Mucosa of rectum (tissue), 2 donors: ENCODE results near the gene ZMYND11.
"Not testable (repeated sequence)": the region's sequence is repeated elsewhere in the genome, so short reads cannot be mapped to it uniquely, and the experiment has no call there.

ENCODE experiments used
- H3K27ac ChIP-seq, 2 donors: one replicate each; pipeline ENCODE4 v1.7.0; 2013; ENCODE audit warnings: inconsistent platforms in 2 of 2, low read depth in 2 of 2, low read length in 2 of 2
- H3K27me3 ChIP-seq, 2 donors: one replicate each; pipeline ENCODE4 v1.7.0; 2013; ENCODE audit warnings: low read length in 2 of 2; ENCODE audit not compliant: control insufficient read depth in 2 of 2, insufficient read depth in 2 of 2
- H3K36me3 ChIP-seq, 2 donors: one replicate each; pipeline ENCODE4 v1.7.0; 2013; ENCODE audit warnings: low read length in 2 of 2; ENCODE audit not compliant: control insufficient read depth in 2 of 2, insufficient read depth in 2 of 2
- H3K4me1 ChIP-seq, 2 donors: one replicate each; pipeline ENCODE4 v1.7.0; 2013; ENCODE audit warnings: low read length in 2 of 2, mild to moderate bottlenecking in 1 of 2; ENCODE audit not compliant: control insufficient read depth in 2 of 2, insufficient read depth in 2 of 2
- H3K4me3 ChIP-seq, 2 donors: one replicate each; pipeline ENCODE4 v1.7.0; 2013; ENCODE audit warnings: low read length in 2 of 2
- H3K9ac ChIP-seq, 2 donors: one replicate each; pipeline ENCODE4 v1.7.0; 2013; ENCODE audit warnings: low read length in 2 of 2, low read depth in 1 of 2, mild to moderate bottlenecking in 1 of 2
- H3K9me3 ChIP-seq, 2 donors: one replicate each; pipeline ENCODE4 v1.7.0; 2013; ENCODE audit warnings: low read length in 2 of 2; ENCODE audit not compliant: control insufficient read depth in 2 of 2
- donor health status: healthy.
- donor health status: Normal muscosa, but diverticular disease.

ZMYND11 gene

DNA sequence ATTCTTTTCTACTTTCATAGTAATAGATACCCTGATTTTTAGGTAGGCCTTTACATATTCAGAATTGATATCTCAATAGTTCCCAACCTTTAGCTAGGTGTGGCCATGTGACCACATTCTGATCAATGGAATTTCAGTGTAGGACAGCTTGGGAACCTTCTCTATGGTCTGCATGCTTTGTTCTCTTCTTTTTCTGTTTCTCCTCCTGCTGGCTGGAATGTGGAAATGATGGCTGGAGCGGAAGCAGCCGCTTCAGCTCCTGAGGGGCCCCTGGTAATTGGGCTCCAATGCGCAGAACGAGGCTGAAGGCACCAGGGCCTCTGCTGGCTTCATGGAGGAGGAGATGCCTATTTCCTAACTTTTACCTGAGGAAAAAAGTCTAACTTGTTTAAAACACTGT, 152.6 kb downstream of the ZMYND11 start:
- no peak overlapping the region for H3K27ac ChIP-seq
- H3K36me3 ChIP-seq: peaks cover 0 to 9% of the 10 kb centered on the region in 2 donors
- H3K4me1 ChIP-seq: no peaks in the 10 kb centered on the region
- H3K27me3 ChIP-seq: no peaks in the 10 kb centered on the region
- H3K9ac ChIP-seq: no peak overlapping the region
- H3K4me3 ChIP-seq: no peak overlapping the region
- H3K9me3 ChIP-seq: no peaks in the 10 kb centered on the region

DNA sequence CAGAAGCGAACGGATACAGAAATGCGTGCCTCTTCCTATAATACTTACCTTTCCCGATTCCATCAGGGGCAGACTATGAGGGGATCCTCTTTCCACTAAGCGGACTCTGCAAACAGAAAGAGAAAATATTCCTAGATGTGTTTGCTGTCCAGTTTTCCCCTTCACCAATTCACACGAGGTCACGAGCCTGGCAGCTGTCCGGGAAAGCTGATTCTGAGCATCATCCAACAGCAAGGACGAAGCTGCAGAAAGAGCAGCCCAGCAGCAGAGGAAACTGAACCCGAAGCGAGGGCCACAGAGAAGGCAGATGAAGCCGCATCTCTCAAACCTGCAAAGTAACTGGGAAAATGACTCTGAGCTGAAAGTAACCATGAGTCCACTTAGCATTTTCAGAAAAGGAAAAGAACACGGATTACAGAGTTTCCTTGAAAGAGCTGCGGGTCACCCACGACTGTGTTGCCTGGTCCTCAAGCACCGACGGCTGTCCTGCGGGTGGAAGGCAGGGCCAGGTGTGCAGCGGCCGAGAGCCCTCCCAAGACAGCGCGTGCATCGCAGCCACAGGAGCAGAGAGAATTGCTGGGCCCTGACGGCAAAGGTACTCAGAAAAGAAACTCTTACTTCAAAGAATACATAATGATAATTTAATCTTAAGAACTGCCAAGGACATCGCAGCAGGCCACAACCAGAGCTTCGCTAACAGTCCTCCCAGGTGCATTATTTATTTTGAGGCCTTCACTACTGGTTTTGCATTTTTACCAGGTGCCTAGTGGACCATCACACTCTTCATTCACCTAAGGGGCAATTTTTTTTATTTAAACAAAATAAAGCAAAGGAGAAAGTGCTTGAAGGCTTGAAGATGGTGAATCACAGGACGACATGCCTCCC, 153.3 kb downstream of the ZMYND11 start:
- H3K27me3 ChIP-seq: no peaks in the 10 kb centered on the region
- H3K36me3 ChIP-seq: peaks cover 0 to 7% of the 10 kb centered on the region in 2 donors
- no peak overlapping the region for H3K9ac ChIP-seq
- H3K4me1 ChIP-seq: no peaks in the 10 kb centered on the region
- no peak overlapping the region for H3K4me3 ChIP-seq
- no peaks in the 10 kb centered on the region for H3K9me3 ChIP-seq
- no peak overlapping the region for H3K27ac ChIP-seq

DNA sequence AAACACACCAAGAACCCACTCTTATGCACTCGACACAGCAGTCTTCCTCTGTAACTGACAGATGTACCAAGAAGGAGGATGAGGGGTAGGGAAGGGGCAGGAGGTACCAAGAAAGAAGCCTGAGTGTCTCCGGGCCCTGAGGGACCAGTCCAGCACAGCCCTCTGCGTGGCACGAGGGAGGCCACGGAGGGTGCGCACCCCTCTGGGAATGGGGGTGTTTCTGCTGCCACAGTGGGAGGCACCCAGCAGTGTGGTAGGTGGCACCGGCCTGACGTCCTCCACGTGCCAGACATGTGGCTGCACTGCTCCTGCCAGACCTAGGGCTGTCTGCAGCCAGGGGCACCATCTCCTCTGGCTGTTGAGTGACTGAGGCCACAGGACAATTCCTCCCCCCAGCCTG, 154.3 kb downstream of the ZMYND11 start:
- Histone ChIP-seq H3K36me3 (peaks cover 0 to 7% of the 10 kb centered on the region in 2 donors), H3K27me3 (no peaks in the 10 kb centered on the region), H3K9ac (no peak overlapping the region), H3K27ac (no peak overlapping the region), H3K4me1 (no peaks in the 10 kb centered on the region), H3K9me3 (no peaks in the 10 kb centered on the region), H3K4me3 (no peak overlapping the region)

DNA sequence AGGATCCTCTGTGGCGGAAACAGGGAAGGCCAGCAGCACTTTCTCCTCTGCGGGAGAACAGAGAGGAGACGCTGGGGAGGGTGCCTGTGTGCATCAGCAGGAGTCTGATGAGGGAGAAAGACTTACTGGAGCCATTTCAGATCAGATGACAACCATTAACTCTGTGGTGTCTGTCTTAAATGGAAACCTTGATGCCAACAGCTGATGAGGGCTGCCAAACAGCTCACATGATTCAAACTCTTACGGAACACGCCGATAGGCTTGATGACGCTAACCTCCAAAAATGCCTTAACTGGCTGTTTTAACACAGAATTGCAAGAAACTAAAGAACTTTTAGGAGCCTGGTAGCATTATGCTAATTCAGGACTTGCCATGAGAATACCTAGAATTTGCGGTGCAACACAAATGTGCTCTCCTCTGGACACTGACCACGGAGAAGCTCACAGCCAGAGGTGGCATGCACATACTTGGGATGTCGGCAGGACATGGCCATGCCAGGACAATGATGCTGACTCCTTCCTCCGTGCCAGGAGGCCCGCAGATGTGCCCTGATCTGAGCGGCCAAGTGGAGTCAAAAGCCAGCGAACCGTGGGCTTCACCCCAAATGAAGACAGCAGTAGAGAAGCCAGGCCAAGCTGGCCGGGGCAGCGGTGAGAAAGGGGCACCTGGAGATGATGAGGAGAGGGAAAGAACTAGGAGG, 154.9 kb downstream of the ZMYND11 start:
- no peak overlapping the region for H3K27ac ChIP-seq

DNA sequence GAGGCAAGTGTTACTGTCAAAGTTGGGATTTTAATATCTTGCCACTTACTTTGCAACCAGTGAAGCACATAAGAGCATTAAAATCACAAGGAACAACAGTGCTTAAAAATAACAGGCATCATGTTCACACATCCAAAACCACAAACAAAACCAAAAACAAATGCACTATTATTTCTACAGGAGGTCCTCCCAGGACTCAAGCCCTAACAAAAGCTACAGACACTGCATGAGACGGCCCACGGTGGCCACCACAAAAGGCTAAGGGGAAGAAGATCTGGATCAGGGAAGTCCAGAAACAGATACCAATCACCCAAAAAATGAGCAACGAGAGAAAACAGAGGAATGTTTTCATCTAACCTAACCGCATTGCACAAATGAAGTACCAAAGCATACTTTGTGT, 158.4 kb downstream of the ZMYND11 start:
- H3K27ac ChIP-seq: no peak overlapping the region
- H3K9me3 ChIP-seq: no peaks in the 10 kb centered on the region
- no peak overlapping the region for H3K4me3 ChIP-seq
- no peaks in the 10 kb centered on the region for H3K27me3 ChIP-seq
- no peaks in the 10 kb centered on the region for H3K4me1 ChIP-seq
- no peak overlapping the region for H3K9ac ChIP-seq
- H3K36me3 ChIP-seq: no peaks in the 10 kb centered on the region

More for the DNA sequence above, 154.9 kb downstream of the ZMYND11 start:
- H3K9me3 ChIP-seq: no peaks in the 10 kb centered on the region
- H3K4me1 ChIP-seq: no peaks in the 10 kb centered on the region
- H3K27me3 ChIP-seq: no peaks in the 10 kb centered on the region
- H3K36me3 ChIP-seq: peaks cover 0 to 7% of the 10 kb centered on the region in 2 donors
- H3K4me3 ChIP-seq: no peak overlapping the region
- no peak overlapping the region for H3K9ac ChIP-seq

DNA sequence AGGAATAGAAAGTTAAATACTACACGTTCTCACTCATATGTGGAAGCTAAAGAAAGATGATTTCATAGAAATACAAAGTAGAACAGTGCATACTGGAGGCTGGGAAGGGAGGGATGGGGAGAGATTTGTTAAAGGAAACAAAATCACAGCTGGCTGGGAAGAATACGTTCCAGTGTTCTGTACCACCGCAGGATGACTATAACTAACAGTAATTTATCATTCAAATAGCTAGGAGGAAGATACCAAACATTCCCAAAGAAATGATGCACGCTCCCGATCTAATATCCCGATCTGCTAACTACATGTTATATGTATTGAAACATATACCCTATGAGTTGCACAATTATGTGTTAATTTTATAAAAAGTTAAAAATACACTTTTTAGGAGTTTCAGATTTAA, 162.3 kb downstream of the ZMYND11 start:
- Histone ChIP-seq H3K36me3 (peaks cover 0 to 2% of the 10 kb centered on the region in 2 donors), H3K9me3 (no peaks in the 10 kb centered on the region), H3K4me1 (no peaks in the 10 kb centered on the region), H3K27me3 (no peaks in the 10 kb centered on the region), H3K27ac (peak overlapping the region; percentile 11 to 27), H3K9ac (no peak overlapping the region), H3K4me3 (no peak overlapping the region)

DNA sequence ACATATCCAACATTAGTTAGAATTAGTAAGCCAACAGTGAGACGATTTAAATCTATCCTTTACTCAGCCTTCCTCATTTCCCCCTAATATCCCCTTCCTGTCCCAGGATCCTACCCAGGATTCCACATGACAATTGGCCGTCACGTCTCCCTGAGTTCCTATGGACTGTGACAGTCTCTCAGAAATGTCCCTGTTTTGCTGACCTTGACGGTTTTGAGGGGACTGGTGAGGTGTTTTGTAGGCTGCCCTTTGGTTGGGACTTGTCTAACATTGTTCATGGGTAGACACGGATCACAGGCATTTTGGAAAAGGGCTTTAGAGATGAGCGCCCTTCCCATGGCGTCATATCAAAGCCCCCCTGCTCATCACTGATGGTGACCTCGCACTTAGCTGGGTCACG, 162.8 kb downstream of the ZMYND11 start:
- H3K27ac ChIP-seq: no peak overlapping the region
- no peak overlapping the region for H3K9ac ChIP-seq
- no peaks in the 10 kb centered on the region for H3K27me3 ChIP-seq
- no peaks in the 10 kb centered on the region for H3K9me3 ChIP-seq
- H3K36me3 ChIP-seq: peaks cover 2% of the 10 kb centered on the region in 2 donors
- H3K4me1 ChIP-seq: no peaks in the 10 kb centered on the region
- H3K4me3 ChIP-seq: no peak overlapping the region

DNA sequence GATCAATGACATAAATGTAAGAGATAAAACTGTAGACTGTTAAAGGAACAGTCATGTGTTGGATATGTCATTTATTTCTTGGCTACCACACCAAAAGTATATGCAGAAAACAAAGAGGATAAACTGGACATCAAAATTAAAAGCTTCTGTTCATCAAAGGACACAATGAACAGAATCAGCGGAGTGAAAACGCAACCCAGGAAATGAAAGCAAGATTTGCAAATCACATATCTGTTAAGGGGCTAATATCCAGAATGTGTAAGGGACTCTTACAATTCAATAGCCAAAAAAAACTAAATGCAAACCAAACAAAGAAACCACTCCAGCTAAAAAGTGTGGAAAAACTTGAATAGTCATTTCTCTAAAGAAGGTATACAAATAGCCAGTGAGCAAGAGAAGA, 164.3 kb downstream of the ZMYND11 start:
- Histone ChIP-seq H3K4me1 (no peaks in the 10 kb centered on the region), H3K4me3 (no peak overlapping the region), H3K9me3 (no peaks in the 10 kb centered on the region), H3K36me3 (peaks cover 2% of the 10 kb centered on the region in 2 donors), H3K27ac (no peak overlapping the region), H3K27me3 (no peaks in the 10 kb centered on the region), H3K9ac (no peak overlapping the region)

DNA sequence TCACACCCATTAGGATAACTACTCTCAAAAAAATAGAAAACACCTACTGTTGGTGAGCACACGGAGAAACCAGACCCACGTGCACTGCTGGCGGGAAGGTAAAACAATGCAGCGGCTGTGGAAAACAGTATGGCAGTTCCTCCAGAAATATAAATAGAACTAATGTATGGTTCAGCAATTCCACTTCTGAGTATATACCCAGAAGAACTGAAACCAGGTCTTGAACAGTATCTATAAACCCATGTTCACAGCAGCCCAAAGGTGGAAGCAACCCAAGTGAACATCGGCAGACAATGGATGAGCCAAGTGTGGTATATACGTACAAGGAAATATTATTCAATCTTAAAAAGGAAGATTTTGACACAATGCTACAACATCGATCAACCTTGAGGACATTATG, 164.7 kb downstream of the ZMYND11 start:
- no peak overlapping the region for H3K27ac ChIP-seq
- no peaks in the 10 kb centered on the region for H3K27me3 ChIP-seq
- H3K9me3 ChIP-seq: no peaks in the 10 kb centered on the region
- H3K4me1 ChIP-seq: no peaks in the 10 kb centered on the region
- peaks cover 2 to 4% of the 10 kb centered on the region in 2 donors for H3K36me3 ChIP-seq
- no peak overlapping the region for H3K4me3 ChIP-seq
- no peak overlapping the region for H3K9ac ChIP-seq

DNA sequence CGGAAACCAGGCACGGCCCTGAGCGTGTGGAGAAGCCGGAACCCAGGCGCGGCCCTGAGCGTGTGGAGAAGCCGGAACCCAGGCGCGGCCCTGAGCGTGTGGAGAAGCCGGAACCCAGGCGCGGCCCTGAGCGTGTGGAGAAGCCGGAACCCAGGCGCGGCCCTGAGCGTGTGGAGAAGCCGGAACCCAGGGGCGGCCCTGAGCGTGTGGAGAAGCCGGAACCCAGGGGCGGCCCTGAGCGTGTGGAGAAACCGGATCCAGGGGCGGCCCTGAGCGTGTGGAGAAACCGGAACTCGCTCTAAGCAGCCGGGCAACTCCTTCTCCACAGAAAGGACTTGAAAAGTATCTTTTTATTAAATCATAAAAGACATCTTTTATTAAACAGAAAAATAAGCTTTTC, 165.3 kb downstream of the ZMYND11 start:
- not testable (repeated sequence) for H3K27ac ChIP-seq, H3K4me3 ChIP-seq, H3K27me3 ChIP-seq, H3K36me3 ChIP-seq, H3K9me3 ChIP-seq, H3K4me1 ChIP-seq, H3K9ac ChIP-seq
